HCT116 (cell line): Measurements from ENCODE around the gene C1QB.

ENCODE experiments used
- CBX3 ChIP-seq: IDR thresholded peaks from 2 replicates; pipeline ENCODE4 v1.6.1; 2012; ENCODE audit warnings: low read depth
- EZH2 ChIP-seq: fragments of 200-600 bp; sonication (generic); IDR thresholded peaks from 2 replicates; pipeline ENCODE4 v1.6.1; 2017; ENCODE audit warnings: antibody characterized with exemption, mixed run types
- FOSL1 ChIP-seq: IDR thresholded peaks from 2 replicates; pipeline ENCODE4 v1.6.1; 2012; ENCODE audit warnings: low read depth
- JUND ChIP-seq: IDR thresholded peaks from 2 replicates; pipeline ENCODE4 v1.6.1; 2012
- POLR2A ChIP-seq: IDR thresholded peaks from 2 replicates; pipeline ENCODE4 v1.7.0; 2011; ENCODE audit warnings: borderline replicate concordance; ENCODE audit not compliant: insufficient read depth, insufficient read length; ENCODE audit errors: extremely low read depth
- POLR2AphosphoS5 ChIP-seq: IDR thresholded peaks from 2 replicates; pipeline ENCODE4 v1.6.1; 2011; ENCODE audit warnings: mild to moderate bottlenecking, low read depth, low read length, moderate library complexity
- RAD21 ChIP-seq: IDR thresholded peaks from 2 replicates; pipeline ENCODE4 v1.6.1; 2012; ENCODE audit warnings: low read depth, mild to moderate bottlenecking
- SIN3A ChIP-seq: IDR thresholded peaks from 2 replicates; pipeline ENCODE4 v1.6.1; 2012; ENCODE audit warnings: low read depth
- SP1 ChIP-seq: IDR thresholded peaks from 2 replicates; pipeline ENCODE4 v1.6.1; 2012; ENCODE audit warnings: low read depth
- TCF7L2 ChIP-seq: IDR thresholded peaks from 2 replicates; pipeline ENCODE4 v1.7.0; 2011; ENCODE audit warnings: borderline replicate concordance, inconsistent platforms; ENCODE audit not compliant: insufficient read depth, insufficient read length; ENCODE audit errors: extremely low read depth
- ZNF274 ChIP-seq: fragments of 200-500 bp; sonication (Bioruptor generic); IDR thresholded peaks from 2 replicates; pipeline ENCODE4 v1.6.1; 2014; ENCODE audit warnings: mild to moderate bottlenecking, low read depth, low read length, inconsistent platforms
- TF ChIP-seq, protein P1 (sequence below), 3 experiments: fragments of 200-600 bp in 1 of 3; sonication (generic) in 1 of 3; IDR thresholded peaks in 2 of 3; conservative IDR thresholded peaks in 1 of 3; 2 replicates each; pipeline ENCODE4 v1.5.1; 2012 to 2017; ENCODE audit warnings: low read depth in 2 of 3, low read length in 2 of 3, antibody characterized with exemption in 1 of 3, borderline replicate concordance in 1 of 3, control low read depth in 1 of 3, mild to moderate bottlenecking in 1 of 3, mixed read lengths in 1 of 3, mixed run types in 1 of 3, moderate library complexity in 1 of 3; ENCODE audit not compliant: insufficient read depth in 1 of 3
- TF ChIP-seq, protein P2 (sequence below): IDR thresholded peaks from 2 replicates; pipeline ENCODE4 v1.6.1; 2012
- TF ChIP-seq, protein P3 (sequence below): IDR thresholded peaks from 2 replicates; pipeline ENCODE4 v1.6.1; 2012

DNA sequence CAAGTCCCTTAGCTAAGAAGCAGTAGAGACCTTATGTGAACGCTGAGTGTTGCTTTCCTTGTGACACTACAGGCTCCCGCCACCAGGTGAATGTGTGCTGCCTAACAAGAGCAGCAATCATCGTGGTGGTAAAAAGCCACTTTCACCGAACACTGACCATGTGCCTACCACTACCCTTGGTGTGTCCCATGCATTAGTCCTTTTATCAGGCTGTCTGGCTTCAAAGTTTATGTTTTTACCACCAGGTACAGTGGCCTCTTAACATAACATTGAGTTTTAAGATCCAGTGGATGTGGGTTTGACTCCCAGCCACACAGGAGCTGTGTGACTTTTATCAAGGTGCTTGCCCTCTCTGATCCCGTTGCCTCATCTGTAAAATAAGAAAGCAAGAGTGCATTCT lies 1.7 kb downstream of the C1QB start:
- TF ChIP-seq POLR2AphosphoS5: no peak
- no peak for TF ChIP-seq ZNF274
- no peak for TF ChIP-seq FOSL1
- TF ChIP-seq EZH2: no peak
- no peak for TF ChIP-seq JUND
- TF ChIP-seq, protein P1, sequence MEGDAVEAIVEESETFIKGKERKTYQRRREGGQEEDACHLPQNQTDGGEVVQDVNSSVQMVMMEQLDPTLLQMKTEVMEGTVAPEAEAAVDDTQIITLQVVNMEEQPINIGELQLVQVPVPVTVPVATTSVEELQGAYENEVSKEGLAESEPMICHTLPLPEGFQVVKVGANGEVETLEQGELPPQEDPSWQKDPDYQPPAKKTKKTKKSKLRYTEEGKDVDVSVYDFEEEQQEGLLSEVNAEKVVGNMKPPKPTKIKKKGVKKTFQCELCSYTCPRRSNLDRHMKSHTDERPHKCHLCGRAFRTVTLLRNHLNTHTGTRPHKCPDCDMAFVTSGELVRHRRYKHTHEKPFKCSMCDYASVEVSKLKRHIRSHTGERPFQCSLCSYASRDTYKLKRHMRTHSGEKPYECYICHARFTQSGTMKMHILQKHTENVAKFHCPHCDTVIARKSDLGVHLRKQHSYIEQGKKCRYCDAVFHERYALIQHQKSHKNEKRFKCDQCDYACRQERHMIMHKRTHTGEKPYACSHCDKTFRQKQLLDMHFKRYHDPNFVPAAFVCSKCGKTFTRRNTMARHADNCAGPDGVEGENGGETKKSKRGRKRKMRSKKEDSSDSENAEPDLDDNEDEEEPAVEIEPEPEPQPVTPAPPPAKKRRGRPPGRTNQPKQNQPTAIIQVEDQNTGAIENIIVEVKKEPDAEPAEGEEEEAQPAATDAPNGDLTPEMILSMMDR (IDR thresholded peaks at IDR 0.05 in 2 of 3, conservative IDR thresholded peaks at IDR 0.05 in 1 of 3; ENCODE audit: borderline replicate concordance in 1 of 3, insufficient read depth in 1 of 3, low read depth in 2 of 3, low read length in 2 of 3): peak in 2 of 3 experiments; percentile 24 to 47; a peak in 3 of 6 replicates
- no peak for TF ChIP-seq SP1
- TF ChIP-seq POLR2A: no peak
- TF ChIP-seq, protein P2, sequence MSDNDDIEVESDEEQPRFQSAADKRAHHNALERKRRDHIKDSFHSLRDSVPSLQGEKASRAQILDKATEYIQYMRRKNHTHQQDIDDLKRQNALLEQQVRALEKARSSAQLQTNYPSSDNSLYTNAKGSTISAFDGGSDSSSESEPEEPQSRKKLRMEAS: no peak
- TF ChIP-seq, protein P3, sequence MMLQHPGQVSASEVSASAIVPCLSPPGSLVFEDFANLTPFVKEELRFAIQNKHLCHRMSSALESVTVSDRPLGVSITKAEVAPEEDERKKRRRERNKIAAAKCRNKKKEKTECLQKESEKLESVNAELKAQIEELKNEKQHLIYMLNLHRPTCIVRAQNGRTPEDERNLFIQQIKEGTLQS: no peak
- no peak for TF ChIP-seq TCF7L2
- TF ChIP-seq CBX3: no peak
- TF ChIP-seq RAD21: no peak
- no peak for TF ChIP-seq SIN3A
